Activated T-cell treated with anti-CD3 and anti-CD28 coated beads, Interleukin-2, amount 50 U/mL, for 4 hours (primary cell): ENCODE measurements around the gene MDGA2. TPM values are rescaled to one million over a fixed set of nuclear protein-coding genes. Genes with fewer than 3 reads are reported as not detected.
"Not testable (repeated sequence)": the region's sequence is repeated elsewhere in the genome, so short reads cannot be mapped to it uniquely, and the experiment has no call there.

ENCODE experiments used
- ATAC-seq, 2 donors: fragments of 200-7000 bp; cut with Tn5 transposase; one replicate each; pipeline ENCODE4 v1.10.0; 2021
- DNase-seq: peaks from one replicate; pipeline ENCODE4 v3.0.0-alpha.2; 2020
- H3K27me3 Mint-ChIP-seq: one replicate; pipeline ENCODE4 v1.8.0; 2021; ENCODE audit warnings: low read depth, mixed read lengths
- H3K36me3 Mint-ChIP-seq: one replicate; pipeline ENCODE4 v1.8.0; 2022; ENCODE audit warnings: mixed read lengths; ENCODE audit not compliant: insufficient read depth
- H3K4me1 Mint-ChIP-seq: one replicate; pipeline ENCODE4 v1.8.0; 2021; ENCODE audit warnings: low read depth, mixed read lengths
- H3K4me3 Mint-ChIP-seq: one replicate; pipeline ENCODE4 v1.8.0; 2021; ENCODE audit warnings: mild to moderate bottlenecking, moderate library complexity, mixed read lengths
- H3K9me3 Mint-ChIP-seq: one replicate; pipeline ENCODE4 v1.8.0; 2021; ENCODE audit warnings: mixed read lengths
- total RNA-seq, 3 donors: library from RNA; stranded (reverse); gene quantifications; one replicate each; pipeline ENCODE4 v1.2.1, GENCODE V29; 2021

MDGA2 gene
- total RNA-seq, 3 donors from 2014 or later = not detected

- H3K27me3 Mint-ChIP-seq, ATAC-seq, H3K4me3 Mint-ChIP-seq: not testable (repeated sequence)
Measured at GRCh38 chr14:47281761-47282160, 393.6 kb downstream of the MDGA2 start.

GRCh38 chr14:47278233-47278842 lies 397.1 kb downstream of the MDGA2 start:
- DNase-seq (no peak), ATAC-seq (no peak)
- Mint-ChIP-seq H3K9me3 (peaks cover 4% of the 10 kb centered on the region), H3K27me3 (no peaks in the 10 kb centered on the region), H3K4me3 (no peak overlapping the region), H3K36me3 (no peaks in the 10 kb centered on the region), H3K4me1 (no peaks in the 10 kb centered on the region)

More at GRCh38 chr14:47281761-47282160, 393.6 kb downstream of the MDGA2 start:
- H3K9me3 Mint-ChIP-seq, H3K36me3 Mint-ChIP-seq, H3K4me1 Mint-ChIP-seq, DNase-seq: not testable (repeated sequence)

GRCh38 chr14:47277703-47278102 lies 397.7 kb downstream of the MDGA2 start:
- no peak for ATAC-seq
- Mint-ChIP-seq H3K36me3 (no peaks in the 10 kb centered on the region), H3K4me3 (no peak overlapping the region), H3K9me3 (peaks cover 4% of the 10 kb centered on the region), H3K4me1 (no peaks in the 10 kb centered on the region), H3K27me3 (no peaks in the 10 kb centered on the region)
- no peak for DNase-seq

DNA sequence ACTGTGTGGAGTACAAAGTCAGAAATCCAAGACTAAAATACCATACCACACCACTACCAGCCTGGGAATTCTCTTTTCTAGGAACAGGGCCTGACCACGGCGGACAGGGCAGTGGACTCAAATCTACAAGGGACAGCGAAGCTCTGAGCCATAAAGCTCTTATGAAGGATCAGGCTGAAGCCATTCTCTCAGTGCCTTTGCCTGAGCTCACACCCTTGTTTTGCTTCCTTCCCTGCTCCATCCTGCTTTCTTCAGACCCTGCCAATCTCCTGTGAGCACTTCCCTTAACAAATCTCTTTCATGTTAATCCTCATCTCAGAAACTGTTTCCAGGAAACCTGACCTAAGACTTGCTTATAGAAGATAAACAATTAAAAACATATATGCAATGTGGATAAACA lies 398.5 kb downstream of the MDGA2 start:
- no peaks in the 10 kb centered on the region for H3K4me1 Mint-ChIP-seq
- DNase-seq (no peak), ATAC-seq (no peak)
- H3K9me3 Mint-ChIP-seq = peaks cover 4% of the 10 kb centered on the region
- no peaks in the 10 kb centered on the region for H3K27me3 Mint-ChIP-seq
- no peaks in the 10 kb centered on the region for H3K36me3 Mint-ChIP-seq
- no peak overlapping the region for H3K4me3 Mint-ChIP-seq

- DNase-seq (no peak), ATAC-seq (no peak)
Measured at GRCh38 chr14:47273939-47274338, 401.5 kb downstream of the MDGA2 start.

GRCh38 chr14:47270715-47271114 lies 404.7 kb downstream of the MDGA2 start:
- Mint-ChIP-seq H3K9me3 (peaks cover 13% of the 10 kb centered on the region), H3K4me3 (no peak overlapping the region), H3K4me1 (no peaks in the 10 kb centered on the region), H3K36me3 (no peaks in the 10 kb centered on the region), H3K27me3 (no peaks in the 10 kb centered on the region)
- ATAC-seq (no peak), DNase-seq (no peak)

More at GRCh38 chr14:47273939-47274338, 401.5 kb downstream of the MDGA2 start:
- no peaks in the 10 kb centered on the region for H3K36me3 Mint-ChIP-seq
- no peaks in the 10 kb centered on the region for H3K4me1 Mint-ChIP-seq
- peaks cover 7% of the 10 kb centered on the region for H3K9me3 Mint-ChIP-seq
- H3K4me3 Mint-ChIP-seq = no peak overlapping the region
- no peaks in the 10 kb centered on the region for H3K27me3 Mint-ChIP-seq

DNA sequence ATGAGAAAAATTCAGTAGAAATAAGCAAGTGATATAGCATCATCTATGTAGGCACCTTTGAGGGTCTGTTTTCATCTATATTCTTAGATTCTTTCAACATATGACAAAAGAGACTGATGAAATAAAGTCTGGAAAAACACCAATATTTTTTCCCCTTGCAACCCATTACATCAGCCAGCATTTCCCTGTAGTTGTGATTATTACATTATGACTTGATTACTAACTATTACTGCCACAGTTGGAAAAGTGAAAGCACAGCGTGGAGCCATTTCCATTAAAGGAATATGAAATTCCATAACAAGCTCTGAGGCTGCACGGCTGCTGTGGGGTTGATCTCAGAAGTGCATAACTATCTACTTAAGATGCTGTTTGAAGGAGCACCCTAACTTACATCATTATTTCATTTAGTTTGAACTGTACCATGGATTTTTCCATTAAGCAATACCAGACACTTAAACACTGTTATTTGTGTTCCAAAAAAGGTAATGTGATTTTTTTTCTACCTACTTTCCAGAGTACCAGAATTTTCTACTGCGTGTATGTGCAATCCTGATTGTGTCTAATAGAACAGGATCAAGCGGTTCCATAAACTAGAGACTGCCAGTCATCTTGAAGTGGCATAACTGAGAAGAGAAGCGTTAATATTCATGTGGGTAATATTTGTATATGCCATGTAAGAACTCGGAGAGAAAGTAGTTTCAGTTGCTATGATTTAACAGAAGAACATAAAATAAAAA lies 405.5 kb downstream of the MDGA2 start:
- no peak overlapping the region for H3K4me3 Mint-ChIP-seq
- DNase-seq = no peak
- no peaks in the 10 kb centered on the region for H3K4me1 Mint-ChIP-seq
- no peak for ATAC-seq
- H3K36me3 Mint-ChIP-seq = no peaks in the 10 kb centered on the region
- H3K27me3 Mint-ChIP-seq = no peaks in the 10 kb centered on the region
- peaks cover 13% of the 10 kb centered on the region for H3K9me3 Mint-ChIP-seq

- no peaks in the 10 kb centered on the region for H3K27me3 Mint-ChIP-seq
- H3K36me3 Mint-ChIP-seq = no peaks in the 10 kb centered on the region
- no peaks in the 10 kb centered on the region for H3K4me1 Mint-ChIP-seq
- H3K4me3 Mint-ChIP-seq = no peak overlapping the region
- H3K9me3 Mint-ChIP-seq = peaks cover 9% of the 10 kb centered on the region
- DNase-seq (no peak), ATAC-seq (no peak)
Measured at GRCh38 chr14:47264842-47265241, 410.6 kb downstream of the MDGA2 start.

- DNase-seq (no peak), ATAC-seq (no peak)
- Mint-ChIP-seq H3K4me1 (no peaks in the 10 kb centered on the region), H3K9me3 (peaks cover 6% of the 10 kb centered on the region), H3K27me3 (no peaks in the 10 kb centered on the region), H3K4me3 (no peak overlapping the region), H3K36me3 (no peaks in the 10 kb centered on the region)
Measured at GRCh38 chr14:47262801-47263200, 412.6 kb downstream of the MDGA2 start.

DNA sequence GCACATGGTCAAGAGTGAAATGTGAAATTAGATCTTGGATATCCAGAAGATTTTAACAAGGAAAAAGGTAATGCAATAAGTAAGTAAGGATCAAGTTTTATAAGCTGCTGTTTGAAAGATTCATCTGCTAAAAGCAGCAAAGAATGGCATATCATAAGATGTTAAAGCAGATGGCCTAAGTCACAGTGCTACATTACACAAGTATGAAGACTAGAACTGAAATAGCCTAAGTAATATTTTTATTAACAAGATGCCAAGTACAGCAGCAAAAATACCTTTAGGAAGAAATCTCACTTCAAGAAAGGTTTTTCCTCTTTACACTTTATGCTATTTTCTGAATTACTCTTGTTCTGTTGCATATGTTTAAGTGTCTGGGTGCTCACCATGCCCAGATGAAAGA lies 414.1 kb downstream of the MDGA2 start:
- H3K4me1 Mint-ChIP-seq = no peaks in the 10 kb centered on the region
- no peak overlapping the region for H3K4me3 Mint-ChIP-seq
- no peaks in the 10 kb centered on the region for H3K27me3 Mint-ChIP-seq
- H3K9me3 Mint-ChIP-seq = peaks cover 5% of the 10 kb centered on the region
- no peak for DNase-seq
- no peak for ATAC-seq
- no peaks in the 10 kb centered on the region for H3K36me3 Mint-ChIP-seq

GRCh38 chr14:47259796-47260195 lies 415.6 kb downstream of the MDGA2 start:
- ATAC-seq = no peak
- no peak overlapping the region for H3K4me3 Mint-ChIP-seq
- DNase-seq = no peak

GRCh38 chr14:47257013-47257412 lies 418.4 kb downstream of the MDGA2 start:
- Mint-ChIP-seq H3K27me3 (no peaks in the 10 kb centered on the region), H3K9me3 (peaks cover 14% of the 10 kb centered on the region), H3K4me1 (no peaks in the 10 kb centered on the region), H3K36me3 (no peaks in the 10 kb centered on the region), H3K4me3 (no peak overlapping the region)
- DNase-seq (no peak), ATAC-seq (no peak)

More at GRCh38 chr14:47259796-47260195, 415.6 kb downstream of the MDGA2 start:
- H3K4me1 Mint-ChIP-seq = no peaks in the 10 kb centered on the region
- peaks cover 3% of the 10 kb centered on the region for H3K9me3 Mint-ChIP-seq
- H3K36me3 Mint-ChIP-seq = no peaks in the 10 kb centered on the region
- no peaks in the 10 kb centered on the region for H3K27me3 Mint-ChIP-seq

- Mint-ChIP-seq H3K9me3 (peaks cover 14% of the 10 kb centered on the region), H3K27me3 (no peaks in the 10 kb centered on the region), H3K4me1 (no peaks in the 10 kb centered on the region), H3K4me3 (no peak overlapping the region), H3K36me3 (no peaks in the 10 kb centered on the region)
- ATAC-seq = no peak
- DNase-seq = no peak
Measured at GRCh38 chr14:47252802-47253201, 422.6 kb downstream of the MDGA2 start.

- ATAC-seq (no peak), DNase-seq (no peak)
- no peaks in the 10 kb centered on the region for H3K27me3 Mint-ChIP-seq
- peaks cover 9% of the 10 kb centered on the region for H3K9me3 Mint-ChIP-seq
- no peaks in the 10 kb centered on the region for H3K4me1 Mint-ChIP-seq
- no peaks in the 10 kb centered on the region for H3K36me3 Mint-ChIP-seq
- H3K4me3 Mint-ChIP-seq = no peak overlapping the region
Measured at GRCh38 chr14:47246367-47246766, 429.0 kb downstream of the MDGA2 start.

GRCh38 chr14:47242579-47242978 lies 432.8 kb downstream of the MDGA2 start:
- not testable (repeated sequence) for H3K4me3 Mint-ChIP-seq, DNase-seq, H3K4me1 Mint-ChIP-seq

More at GRCh38 chr14:47242579-47242978, 432.8 kb downstream of the MDGA2 start:
- peaks cover 12% of the 10 kb centered on the region for H3K9me3 Mint-ChIP-seq
- not testable (repeated sequence) for H3K36me3 Mint-ChIP-seq, H3K27me3 Mint-ChIP-seq, ATAC-seq
